OCI-LY1 (cell line): ENCODE measurements around the gene ZMYM3.

Experiments
- H2AFZ ChIP-seq: fragments of 200-600 bp; sonication (generic), shearing (Covaris generic); 2 replicates; pipeline ENCODE4 v1.6.0; 2014; ENCODE audit warnings: antibody characterized with exemption, mild to moderate bottlenecking, low read length
- H3F3A ChIP-seq: fragments of 200-600 bp; sonication (generic), shearing (Covaris generic); 2 replicates; pipeline ENCODE4 v1.6.0; 2014; ENCODE audit warnings: mild to moderate bottlenecking, antibody characterized with exemption, low read length, moderate library complexity; ENCODE audit not compliant: insufficient read depth
- H3K27ac ChIP-seq: fragments of 200-600 bp; sonication (generic); 2 replicates; pipeline ENCODE4 v1.5.1; 2014; ENCODE audit warnings: low read length, mixed run types, mild to moderate bottlenecking, low read depth; ENCODE audit not compliant: poor library complexity, severe bottlenecking
- H3K27me3 ChIP-seq: fragments of 200-600 bp; sonication (generic); 2 replicates; pipeline ENCODE4 v1.6.0; 2014; ENCODE audit warnings: antibody characterized with exemption, mild to moderate bottlenecking, low read length, moderate library complexity; ENCODE audit not compliant: insufficient read depth
- H3K36me3 ChIP-seq: fragments of 200-600 bp; sonication (generic); 2 replicates; pipeline ENCODE4 v1.6.1; 2014; ENCODE audit warnings: mild to moderate bottlenecking, antibody characterized with exemption, low read length, moderate library complexity, mixed read lengths; ENCODE audit not compliant: insufficient read depth
- H3K4me1 ChIP-seq: fragments of 200-600 bp; sonication (generic); 2 replicates; pipeline ENCODE4 v1.5.1; 2014; ENCODE audit warnings: mild to moderate bottlenecking, low read length, moderate library complexity; ENCODE audit not compliant: insufficient read depth, severe bottlenecking
- H3K4me2 ChIP-seq: fragments of 200-600 bp; sonication (generic), shearing (Covaris generic); 2 replicates; pipeline ENCODE4 v1.6.1; 2014; ENCODE audit warnings: low read length
- H3K4me3 ChIP-seq: fragments of 200-600 bp; sonication (generic); 2 replicates; pipeline ENCODE4 v1.5.1; 2014; ENCODE audit warnings: low read length, low read depth, mild to moderate bottlenecking, mixed read lengths; ENCODE audit not compliant: poor library complexity, severe bottlenecking
- H3K79me2 ChIP-seq: fragments of 200-600 bp; shearing (Covaris generic); 2 replicates; pipeline ENCODE4 v1.6.1; 2016; ENCODE audit warnings: mixed run types, low read length, mixed read lengths; ENCODE audit not compliant: insufficient read depth
- H3K9ac ChIP-seq: fragments of 200-600 bp; sonication (generic), shearing (Covaris generic); 2 replicates; pipeline ENCODE4 v1.6.1; 2014; ENCODE audit warnings: mild to moderate bottlenecking, low read length, mixed read lengths
- H3K9me2 ChIP-seq: fragments of 200-600 bp; sonication (generic), shearing (Covaris generic); 2 replicates; pipeline ENCODE4 v1.6.1; 2014; ENCODE audit warnings: low read depth, mild to moderate bottlenecking, low read length, mixed read lengths
- H3K9me3 ChIP-seq: fragments of 200-600 bp; shearing (Covaris generic); 2 replicates; pipeline ENCODE4 v1.6.1; 2014; ENCODE audit warnings: low read length, mixed read lengths
- H4K20me1 ChIP-seq: fragments of 200-600 bp; sonication (generic), shearing (Covaris generic); 2 replicates; pipeline ENCODE4 v1.6.0; 2016; ENCODE audit warnings: mild to moderate bottlenecking, low read length; ENCODE audit not compliant: insufficient read depth
- EZH2 ChIP-seq: fragments of 200-600 bp; sonication (generic), shearing (Covaris generic); IDR thresholded peaks from 2 replicates; pipeline ENCODE4 v1.8.0; 2017; ENCODE audit warnings: borderline replicate concordance, mixed run types, mild to moderate bottlenecking, antibody characterized with exemption, low read length, moderate library complexity, mixed read lengths
- TF ChIP-seq, protein P1 (sequence below): fragments of 200-600 bp; sonication (generic), shearing (Covaris generic); IDR thresholded peaks from 2 replicates; pipeline ENCODE4 v1.5.1; 2017; ENCODE audit warnings: mild to moderate bottlenecking, antibody characterized with exemption, low read length, moderate library complexity, mixed read lengths

The ZMYM3 gene

DNA sequence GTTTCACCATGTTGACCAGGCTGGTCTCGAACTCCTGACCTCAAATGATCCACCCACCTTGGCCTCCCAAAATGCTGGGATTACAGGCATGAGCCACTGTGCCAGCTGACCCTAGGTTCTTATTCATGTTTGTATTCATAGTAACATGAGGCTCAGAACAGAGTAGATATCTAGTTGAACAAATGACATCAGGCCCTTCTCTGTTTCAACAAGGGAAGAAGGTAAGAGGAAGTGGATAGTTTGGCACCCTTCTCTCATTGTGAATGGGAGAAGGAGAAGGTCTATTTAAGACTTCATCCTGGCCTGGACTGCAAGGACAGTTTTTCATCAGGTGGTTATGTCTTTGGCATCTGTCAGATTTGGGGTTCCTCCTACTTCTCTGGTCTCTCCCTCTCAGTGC, 17.1 kb downstream of the ZMYM3 start:
- no peaks in the 10 kb centered on the region for H3K27me3 ChIP-seq
- H3K9me3 ChIP-seq: no peaks in the 10 kb centered on the region

DNA sequence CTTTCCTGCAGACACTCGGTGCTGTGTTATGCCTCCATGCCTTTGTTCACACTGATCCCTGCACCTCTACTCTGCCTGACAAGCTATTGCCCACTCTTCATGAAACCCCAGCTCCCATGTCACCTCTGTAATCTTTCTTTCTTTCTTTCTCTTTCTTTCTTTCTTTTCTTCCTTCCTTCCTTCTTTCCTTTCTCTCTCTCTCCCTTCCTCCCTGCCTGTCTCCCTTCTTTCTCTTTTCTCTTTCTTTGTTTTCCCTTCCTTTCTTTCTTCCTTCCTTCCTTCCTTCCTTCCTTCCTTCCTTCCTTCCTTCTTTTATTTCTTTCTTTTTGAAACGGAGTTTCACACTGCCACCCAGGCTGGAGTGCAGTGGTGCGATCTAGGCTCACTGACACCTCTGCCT, 18.5 kb downstream of the ZMYM3 start:
- H3K9me3 ChIP-seq: no peaks in the 10 kb centered on the region
- H3K9me2 ChIP-seq: no peaks in the 10 kb centered on the region
- no peaks in the 10 kb centered on the region for H3F3A ChIP-seq
- H4K20me1 ChIP-seq: no peaks in the 10 kb centered on the region
- H3K4me2 ChIP-seq: no peak overlapping the region
- peaks cover 12% of the 10 kb centered on the region for H3K36me3 ChIP-seq
- H3K27ac ChIP-seq: no peak overlapping the region
- no peak overlapping the region for H3K9ac ChIP-seq
- no peak overlapping the region for H2AFZ ChIP-seq
- no peaks in the 10 kb centered on the region for H3K27me3 ChIP-seq
- no peaks in the 10 kb centered on the region for H3K79me2 ChIP-seq
- TF ChIP-seq, protein P1, sequence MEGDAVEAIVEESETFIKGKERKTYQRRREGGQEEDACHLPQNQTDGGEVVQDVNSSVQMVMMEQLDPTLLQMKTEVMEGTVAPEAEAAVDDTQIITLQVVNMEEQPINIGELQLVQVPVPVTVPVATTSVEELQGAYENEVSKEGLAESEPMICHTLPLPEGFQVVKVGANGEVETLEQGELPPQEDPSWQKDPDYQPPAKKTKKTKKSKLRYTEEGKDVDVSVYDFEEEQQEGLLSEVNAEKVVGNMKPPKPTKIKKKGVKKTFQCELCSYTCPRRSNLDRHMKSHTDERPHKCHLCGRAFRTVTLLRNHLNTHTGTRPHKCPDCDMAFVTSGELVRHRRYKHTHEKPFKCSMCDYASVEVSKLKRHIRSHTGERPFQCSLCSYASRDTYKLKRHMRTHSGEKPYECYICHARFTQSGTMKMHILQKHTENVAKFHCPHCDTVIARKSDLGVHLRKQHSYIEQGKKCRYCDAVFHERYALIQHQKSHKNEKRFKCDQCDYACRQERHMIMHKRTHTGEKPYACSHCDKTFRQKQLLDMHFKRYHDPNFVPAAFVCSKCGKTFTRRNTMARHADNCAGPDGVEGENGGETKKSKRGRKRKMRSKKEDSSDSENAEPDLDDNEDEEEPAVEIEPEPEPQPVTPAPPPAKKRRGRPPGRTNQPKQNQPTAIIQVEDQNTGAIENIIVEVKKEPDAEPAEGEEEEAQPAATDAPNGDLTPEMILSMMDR: no peak
- no peak for TF ChIP-seq EZH2
- peaks cover 6% of the 10 kb centered on the region for H3K4me1 ChIP-seq
- no peak overlapping the region for H3K4me3 ChIP-seq

More for the DNA sequence above, 17.1 kb downstream of the ZMYM3 start:
- Histone ChIP-seq H3K4me2 (no peak overlapping the region), H3F3A (no peaks in the 10 kb centered on the region), H2AFZ (no peak overlapping the region), H4K20me1 (no peaks in the 10 kb centered on the region), H3K9me2 (no peaks in the 10 kb centered on the region), H3K79me2 (no peaks in the 10 kb centered on the region), H3K36me3 (peaks cover 24% of the 10 kb centered on the region), H3K9ac (no peak overlapping the region), H3K27ac (no peak overlapping the region), H3K4me1 (peaks cover under 1% of the 10 kb centered on the region), H3K4me3 (no peak overlapping the region)
- TF ChIP-seq, protein P1: no peak
- no peak for TF ChIP-seq EZH2

DNA sequence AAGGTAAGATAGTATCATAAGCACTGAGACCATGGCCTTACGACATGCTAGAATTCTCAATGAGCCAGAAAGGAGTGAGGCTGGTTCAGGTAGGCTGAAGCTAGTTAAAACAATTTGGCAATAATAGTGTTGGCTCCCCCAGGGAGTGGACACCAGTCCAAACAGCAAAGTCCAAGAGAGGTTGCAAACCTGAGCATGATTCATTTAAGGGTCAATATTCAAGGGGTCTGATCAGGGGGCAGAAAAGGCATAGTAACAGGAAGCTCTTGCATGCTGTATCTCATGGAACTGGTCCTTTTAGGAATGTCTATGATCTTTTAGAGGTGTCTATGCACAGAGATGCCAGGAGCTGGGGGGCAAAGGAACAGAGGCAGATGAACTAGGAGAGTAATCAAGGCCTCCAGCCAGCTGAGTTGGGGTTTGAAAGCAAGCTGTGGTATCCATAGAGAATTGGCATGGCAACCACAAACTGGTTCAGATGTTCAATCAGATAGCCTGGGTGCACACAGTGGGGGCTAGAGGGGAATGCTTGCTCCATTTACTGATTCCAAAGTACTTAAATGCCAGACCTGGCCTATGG, 25.8 kb downstream of the ZMYM3 start:
- Histone ChIP-seq H3K36me3 (no peaks in the 10 kb centered on the region), H3K79me2 (no peaks in the 10 kb centered on the region), H3K4me3 (no peak overlapping the region), H3K4me1 (peaks cover 6% of the 10 kb centered on the region), H3K27ac (no peak overlapping the region), H3F3A (no peaks in the 10 kb centered on the region), H3K27me3 (no peaks in the 10 kb centered on the region), H3K9me2 (no peaks in the 10 kb centered on the region), H4K20me1 (no peaks in the 10 kb centered on the region), H3K4me2 (no peak overlapping the region), H3K9ac (no peak overlapping the region), H2AFZ (no peak overlapping the region), H3K9me3 (no peaks in the 10 kb centered on the region)
- TF ChIP-seq, protein P1: no peak
- no peak for TF ChIP-seq EZH2
